Sigmoid colon (tissue), 7 donors: ENCODE measurements around the gene JAKMIP1. TPM values are rescaled to one million over a fixed set of nuclear protein-coding genes. Genes with fewer than 3 reads are reported as not detected.

Experiments used
- DNase-seq: peaks from one replicate; pipeline ENCODE4 v3.0.0-alpha.2; 2019
- H3K27ac ChIP-seq, 4 donors: fragments of 200-600 bp; sonication (generic); one replicate each; pipeline ENCODE4 v1.5.1; 2016 to 2019; ENCODE audit warnings: mild to moderate bottlenecking in 1 of 4
- H3K27me3 ChIP-seq, 3 donors: fragments of 200-600 bp; sonication (generic); one replicate each; pipeline ENCODE4 v1.5.1; 2019; ENCODE audit warnings: mild to moderate bottlenecking in 1 of 3
- H3K36me3 ChIP-seq, 4 donors: fragments of 200-600 bp; sonication (generic); one replicate each; pipeline ENCODE4 v1.5.1; 2016 to 2019
- H3K4me1 ChIP-seq, 4 donors: fragments of 200-600 bp; sonication (generic); one replicate each; pipeline ENCODE4 v1.5.1; 2017 to 2019
- H3K4me3 ChIP-seq, 4 donors: fragments of 200-600 bp; sonication (generic); one replicate each; pipeline ENCODE4 v1.5.1; 2017 to 2019; ENCODE audit warnings: mild to moderate bottlenecking in 2 of 4, moderate library complexity in 1 of 4
- H3K9me3 ChIP-seq, 4 donors: fragments of 200-600 bp in 3 of 4; sonication (generic) in 3 of 4; one replicate each; pipeline versions ENCODE4 v1.5.1 to v1.6.1; 2013 to 2019
- EP300 ChIP-seq, 4 donors: sonication (generic); formaldehyde crosslinking; IDR thresholded peaks; one replicate each; pipeline ENCODE4 v1.6.1; 2017; ENCODE audit warnings: antibody characterized with exemption in 4 of 4
- POLR2A ChIP-seq, 2 donors: fragments of 450-650 bp; IDR thresholded peaks; one replicate each; pipeline ENCODE4 v1.6.1; 2016; ENCODE audit warnings: antibody characterized with exemption in 2 of 2, mild to moderate bottlenecking in 2 of 2, moderate library complexity in 2 of 2
- POLR2AphosphoS5 ChIP-seq, 4 donors: sonication (generic); formaldehyde crosslinking; IDR thresholded peaks; one replicate each; pipeline ENCODE4 v1.6.1; 2017; ENCODE audit warnings: antibody characterized with exemption in 4 of 4
- WGBS, 2 donors: extraction: QIAGEN DNeasy Blood & Tissue Kit; methylation state at CpG; one replicate each; pipeline ENCODE4 v1.1.7; 2013; 5-methylcytosine and 5-hydroxymethylcytosine counted together
- intact Hi-C: fragments of 100-400 bp; cut with DNase I; formaldehyde crosslinking; loops from one replicate; pipeline ENCODE4 v1.15.1; 2023
- polyA plus RNA-seq, 3 donors: library from polyadenylated mRNA; stranded (reverse); fragments of 200-250 nt; gene quantifications; one replicate each; pipeline ENCODE4 v1.2.3, GENCODE V29; 2013
- total RNA-seq, 4 donors: library from RNA; depleted of rRNA; stranded (reverse); fragments of >200 nt; gene quantifications; one replicate each; pipeline ENCODE4 v1.1.0, GENCODE V29; 2016
- TF ChIP-seq, protein P1 (sequence below), 4 experiments: fragments of 450-650 bp in 3 of 4; fragments of 200-600 bp in 1 of 4; IDR thresholded peaks; one replicate each; pipeline ENCODE4 v1.5.1; 2016 to 2019; ENCODE audit warnings: antibody characterized with exemption in 4 of 4, mild to moderate bottlenecking in 3 of 4, moderate library complexity in 2 of 4
- donor health status: healthy with polysubstance abuse.
- donor health status: Bipolar disorder and iron deficiency.
- donor health status: healthy.

Gene JAKMIP1
- total and polyA plus RNA-seq, 7 donors = 0.49 to 3.9 (median 1.8) TPM; not detected in 2

DNA sequence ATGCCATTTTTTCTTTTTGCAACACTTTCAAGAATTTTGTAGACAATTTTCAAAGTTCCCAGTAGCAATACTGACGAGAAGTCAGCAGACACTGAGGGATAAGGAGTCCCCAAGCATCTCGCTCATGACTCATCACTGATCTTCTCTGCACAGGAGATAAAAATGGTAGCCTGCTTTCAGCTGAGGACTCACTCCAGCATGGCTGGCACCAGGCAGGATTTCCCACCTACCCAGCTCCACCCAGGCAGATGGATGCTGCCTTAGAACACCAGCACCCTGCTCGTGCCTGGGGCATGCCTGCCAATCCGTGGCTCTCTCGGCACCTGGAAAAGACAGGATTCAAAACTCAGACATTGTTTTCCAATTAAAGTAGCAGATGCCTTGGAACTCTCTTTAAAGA lies 24.9 kb downstream of the JAKMIP1 start:
- H3K36me3 ChIP-seq = no peaks in the 10 kb centered on the region
- no peaks in the 10 kb centered on the region for H3K9me3 ChIP-seq
- no peak for DNase-seq
- no peaks in the 10 kb centered on the region for H3K4me1 ChIP-seq
- no peaks in the 10 kb centered on the region for H3K27me3 ChIP-seq
- no peak overlapping the region for H3K4me3 ChIP-seq
- no peak overlapping the region for H3K27ac ChIP-seq
- WGBS, 2 donors = 83 to 87% methylated on average over 5 of the region's 5 CpGs
- intact Hi-C loops = no loop called here
- TF ChIP-seq EP300 (IDR thresholded peaks at IDR 0.05) (no peak), POLR2A (IDR thresholded peaks at IDR 0.05) (no peak), POLR2AphosphoS5 (IDR thresholded peaks at IDR 0.05) (no peak)
- TF ChIP-seq, protein P1, sequence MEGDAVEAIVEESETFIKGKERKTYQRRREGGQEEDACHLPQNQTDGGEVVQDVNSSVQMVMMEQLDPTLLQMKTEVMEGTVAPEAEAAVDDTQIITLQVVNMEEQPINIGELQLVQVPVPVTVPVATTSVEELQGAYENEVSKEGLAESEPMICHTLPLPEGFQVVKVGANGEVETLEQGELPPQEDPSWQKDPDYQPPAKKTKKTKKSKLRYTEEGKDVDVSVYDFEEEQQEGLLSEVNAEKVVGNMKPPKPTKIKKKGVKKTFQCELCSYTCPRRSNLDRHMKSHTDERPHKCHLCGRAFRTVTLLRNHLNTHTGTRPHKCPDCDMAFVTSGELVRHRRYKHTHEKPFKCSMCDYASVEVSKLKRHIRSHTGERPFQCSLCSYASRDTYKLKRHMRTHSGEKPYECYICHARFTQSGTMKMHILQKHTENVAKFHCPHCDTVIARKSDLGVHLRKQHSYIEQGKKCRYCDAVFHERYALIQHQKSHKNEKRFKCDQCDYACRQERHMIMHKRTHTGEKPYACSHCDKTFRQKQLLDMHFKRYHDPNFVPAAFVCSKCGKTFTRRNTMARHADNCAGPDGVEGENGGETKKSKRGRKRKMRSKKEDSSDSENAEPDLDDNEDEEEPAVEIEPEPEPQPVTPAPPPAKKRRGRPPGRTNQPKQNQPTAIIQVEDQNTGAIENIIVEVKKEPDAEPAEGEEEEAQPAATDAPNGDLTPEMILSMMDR (IDR thresholded peaks at IDR 0.05) = no peak

- TF ChIP-seq, protein P1 (IDR thresholded peaks at IDR 0.05) = no peak
- TF ChIP-seq POLR2A (IDR thresholded peaks at IDR 0.05) (no peak), POLR2AphosphoS5 (IDR thresholded peaks at IDR 0.05) (no peak), EP300 (IDR thresholded peaks at IDR 0.05) (no peak)
- Histone ChIP-seq H3K9me3 (no peaks in the 10 kb centered on the region), H3K27me3 (no peaks in the 10 kb centered on the region), H3K4me1 (no peaks in the 10 kb centered on the region), H3K36me3 (no peaks in the 10 kb centered on the region), H3K27ac (no peak overlapping the region), H3K4me3 (no peak overlapping the region)
- no peak for DNase-seq
- intact Hi-C loops = no loop called here
- 54 to 70% methylated on average over 3 of the region's 3 CpGs for WGBS, 2 donors
Measured at GRCh38 chr4:6172927-6173200, 27.5 kb downstream of the JAKMIP1 start.

DNA sequence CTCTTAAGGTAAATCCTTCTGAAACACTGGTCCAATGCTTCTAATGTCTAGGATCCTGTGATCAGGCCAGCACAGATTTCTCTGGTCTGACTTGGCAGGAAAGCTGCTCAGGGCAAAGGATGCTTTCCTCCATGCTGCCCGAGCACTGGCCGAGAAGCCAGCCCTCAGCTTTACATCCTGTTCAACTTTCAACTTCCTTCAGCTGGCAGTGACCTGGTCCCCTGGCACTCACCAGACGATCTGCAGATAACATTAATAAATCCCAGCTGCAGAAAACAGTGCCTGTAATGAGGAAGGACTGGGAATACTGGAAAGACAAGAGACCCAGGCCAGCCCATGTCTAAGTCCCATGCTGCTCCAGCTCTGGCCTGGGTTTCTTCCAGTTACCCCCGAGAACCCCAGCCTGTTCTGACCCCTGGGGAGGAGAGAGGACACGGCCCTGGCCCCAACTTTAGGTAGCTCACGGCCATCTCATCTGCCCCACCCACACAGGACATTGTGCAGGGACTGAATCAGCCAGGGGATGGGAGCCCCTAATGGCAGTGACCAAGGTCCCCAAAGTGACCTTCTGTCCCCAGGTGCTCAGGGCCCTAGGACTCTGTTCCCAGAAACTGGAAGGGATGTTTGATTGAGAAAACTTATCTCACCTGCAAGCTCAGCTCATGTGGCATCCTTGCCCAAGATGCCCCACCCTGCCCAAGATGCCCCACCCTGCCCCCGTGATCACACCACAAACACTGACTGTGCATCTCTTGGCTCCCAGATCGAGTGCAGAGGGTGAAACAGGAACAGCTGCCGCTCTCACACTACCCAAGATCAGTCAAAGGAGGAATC lies 28.0 kb downstream of the JAKMIP1 start:
- H3K9me3 ChIP-seq = no peaks in the 10 kb centered on the region
- H3K4me1 ChIP-seq = no peaks in the 10 kb centered on the region
- TF ChIP-seq POLR2AphosphoS5 (IDR thresholded peaks at IDR 0.05) = no peak
- TF ChIP-seq POLR2A (IDR thresholded peaks at IDR 0.05) = no peak
- no peak for TF ChIP-seq EP300 (IDR thresholded peaks at IDR 0.05)
- TF ChIP-seq, protein P1 (IDR thresholded peaks at IDR 0.05) = no peak
- DNase-seq = no peak
- no peaks in the 10 kb centered on the region for H3K27me3 ChIP-seq
- intact Hi-C loops = no loop called here
- H3K36me3 ChIP-seq = no peaks in the 10 kb centered on the region
- no peak overlapping the region for H3K27ac ChIP-seq
- 48 to 60% methylated on average over 9 of the region's 9 CpGs for WGBS, 2 donors
- H3K4me3 ChIP-seq = no peak overlapping the region

GRCh38 chr4:6169239-6169638 lies 31.1 kb downstream of the JAKMIP1 start:
- Histone ChIP-seq H3K36me3 (no peaks in the 10 kb centered on the region), H3K4me1 (no peaks in the 10 kb centered on the region), H3K9me3 (no peaks in the 10 kb centered on the region), H3K27ac (no peak overlapping the region), H3K27me3 (no peaks in the 10 kb centered on the region), H3K4me3 (no peak overlapping the region)
- intact Hi-C loops = no loop called here
- TF ChIP-seq POLR2AphosphoS5 (IDR thresholded peaks at IDR 0.05) (no peak), EP300 (IDR thresholded peaks at IDR 0.05) (no peak), POLR2A (IDR thresholded peaks at IDR 0.05) (no peak)
- TF ChIP-seq, protein P1 (IDR thresholded peaks at IDR 0.05) = no peak
- WGBS, 2 donors = 79 to 87% methylated on average over 4 of the region's 4 CpGs
- no peak for DNase-seq

GRCh38 chr4:6165766-6166165 lies 34.6 kb downstream of the JAKMIP1 start:
- no peaks in the 10 kb centered on the region for H3K9me3 ChIP-seq
- H3K27me3 ChIP-seq = no peaks in the 10 kb centered on the region
- H3K27ac ChIP-seq = no peak overlapping the region
- no peaks in the 10 kb centered on the region for H3K4me1 ChIP-seq
- H3K4me3 ChIP-seq = no peak overlapping the region
- intact Hi-C loops = no loop called here
- no peak for DNase-seq
- H3K36me3 ChIP-seq = no peaks in the 10 kb centered on the region
- WGBS, 2 donors = 93 to 94% methylated on average over 6 of the region's 6 CpGs
- TF ChIP-seq, protein P1 (IDR thresholded peaks at IDR 0.05) = no peak
- no peak for TF ChIP-seq POLR2A (IDR thresholded peaks at IDR 0.05)
- TF ChIP-seq POLR2AphosphoS5 (IDR thresholded peaks at IDR 0.05) = no peak
- TF ChIP-seq EP300 (IDR thresholded peaks at IDR 0.05) = no peak
